IMR-90 (cell line): ENCODE data around the gene SYT2. TPM values are rescaled to one million over a fixed set of nuclear protein-coding genes. Genes with fewer than 3 reads are reported as not detected.

Experiments used
- ATAC-seq: fragments of 200-7000 bp; cut with Tn5 transposase; 2 replicates; pipeline ENCODE4 v1.9.1; 2020; ENCODE audit warnings: low read depth, mild to moderate bottlenecking, moderate library complexity
- BruUV-seq: library from RNA; stranded (reverse); fragments of 400-500 nt; replicated peaks from 2 replicates; lab custom pipeline; 2021; lab: Mats Ljungman, UMichigan
- CTCF ChIA-PET: fragments of 300-600 bp; formaldehyde crosslinking; extraction: SDS; loops from one replicate; lab custom pipeline; 2021; ENCODE audit warnings: antibody characterized with exemption; lab: Yijun Ruan, JAX
- POLR2A ChIA-PET: fragments of 300-600 bp; sonication (Branson Sonifier 250); formaldehyde crosslinking; loops from one replicate; lab custom pipeline; 2022; ENCODE audit warnings: antibody characterized with exemption; ENCODE audit not compliant: unreplicated experiment; lab: Charles Lee
- DNase-seq: peaks from one replicate; pipeline ENCODE4 v3.0.0; 2013
- H2AFZ ChIP-seq: replicated peaks from 2 replicates; pipeline ENCODE3; 2013; ENCODE audit warnings: low read length, mild to moderate bottlenecking; ENCODE audit not compliant: poor library complexity
- H2AK5ac ChIP-seq: 2 replicates; pipeline ENCODE4 v1.6.1; 2013; ENCODE audit warnings: low read depth, low read length, inconsistent platforms
- H2AK9ac ChIP-seq: replicated peaks from 2 replicates; pipeline ENCODE3; 2013; ENCODE audit warnings: mild to moderate bottlenecking, low read depth, low read length, moderate library complexity; ENCODE audit not compliant: poor library complexity
- H2BK120ac ChIP-seq: 2 replicates; pipeline ENCODE4 v1.6.1; 2013; ENCODE audit warnings: low read depth, low read length, inconsistent platforms
- H2BK15ac ChIP-seq: 3 replicates; pipeline ENCODE4 v1.6.1; 2013; ENCODE audit warnings: low read depth, low read length, inconsistent platforms
- H2BK20ac ChIP-seq: 2 replicates; pipeline ENCODE4 v1.6.1; 2013; ENCODE audit warnings: low read depth, mild to moderate bottlenecking, inconsistent platforms, low read length, moderate library complexity
- H2BK5ac ChIP-seq: 2 replicates; pipeline ENCODE4 v1.6.1; 2013; ENCODE audit warnings: mild to moderate bottlenecking, low read depth, low read length, inconsistent platforms; ENCODE audit not compliant: poor library complexity, severe bottlenecking
- H3K14ac ChIP-seq: replicated peaks from 2 replicates; pipeline ENCODE4 v1.6.1; 2013; ENCODE audit warnings: low read depth, low read length, inconsistent platforms
- H3K18ac ChIP-seq: 2 replicates; pipeline ENCODE4 v1.6.1; 2013; ENCODE audit warnings: low read depth, low read length, control low read depth
- H3K23ac ChIP-seq: 2 replicates; pipeline ENCODE4 v1.6.1; 2013; ENCODE audit warnings: low read depth, low read length, inconsistent platforms
- H3K27ac ChIP-seq: 2 replicates; pipeline ENCODE4 v1.5.1; 2013; ENCODE audit warnings: mild to moderate bottlenecking, control low read depth, low read length; ENCODE audit not compliant: insufficient read depth
- H3K27me3 ChIP-seq: 2 replicates; pipeline ENCODE4 v1.6.1; 2013; ENCODE audit warnings: low read length; ENCODE audit not compliant: control insufficient read depth, insufficient read depth
- H3K36me3 ChIP-seq: 2 replicates; pipeline ENCODE4 v1.6.1; 2013; ENCODE audit warnings: low read length, mixed read lengths; ENCODE audit not compliant: control insufficient read depth, insufficient read depth
- H3K4ac ChIP-seq: 2 replicates; pipeline ENCODE4 v1.6.1; 2013; ENCODE audit warnings: low read depth, low read length, inconsistent platforms
- H3K4me1 ChIP-seq: 2 replicates; pipeline ENCODE4 v1.6.1; 2013; ENCODE audit warnings: low read length, mixed read lengths; ENCODE audit not compliant: control insufficient read depth, insufficient read depth
- H3K4me2 ChIP-seq: 2 replicates; pipeline ENCODE4 v1.6.1; 2013; ENCODE audit warnings: low read depth, mild to moderate bottlenecking, control low read depth, low read length, moderate library complexity
- H3K4me3 ChIP-seq: 2 replicates; pipeline ENCODE4 v1.5.1; 2013; ENCODE audit warnings: low read depth, mild to moderate bottlenecking, control low read depth, low read length, moderate library complexity; ENCODE audit not compliant: insufficient read depth
- H3K56ac ChIP-seq: 2 replicates; pipeline ENCODE4 v1.6.1; 2013; ENCODE audit warnings: low read length, inconsistent platforms; ENCODE audit not compliant: insufficient read depth; ENCODE audit errors: extremely low read depth
- H3K79me1 ChIP-seq, 2 experiments: 2 replicates each; pipeline ENCODE4 v1.6.1; 2013; ENCODE audit warnings: low read length in 2 of 2, inconsistent platforms in 1 of 2, low read depth in 1 of 2
- H3K9ac ChIP-seq: 2 replicates; pipeline ENCODE4 v1.6.1; 2013; ENCODE audit warnings: low read depth, low read length, control low read depth
- H3K9me1 ChIP-seq: 2 replicates; pipeline ENCODE4 v1.6.1; 2013; ENCODE audit warnings: low read length, inconsistent platforms; ENCODE audit not compliant: insufficient read depth
- H3K9me3 ChIP-seq: 2 replicates; pipeline ENCODE4 v1.6.1; 2013; ENCODE audit warnings: low read length; ENCODE audit not compliant: control insufficient read depth, insufficient read depth
- H4K20me1 ChIP-seq: 2 replicates; pipeline ENCODE4 v1.6.1; 2013; ENCODE audit warnings: low read length, inconsistent platforms; ENCODE audit not compliant: insufficient read depth
- H4K5ac ChIP-seq: 2 replicates; pipeline ENCODE4 v1.6.1; 2013; ENCODE audit warnings: mild to moderate bottlenecking, low read depth, low read length, control low read depth
- H4K8ac ChIP-seq, 2 experiments: 2 replicates each; pipeline ENCODE4 v1.6.1; 2013; ENCODE audit warnings: low read depth in 2 of 2, low read length in 2 of 2, control low read depth in 1 of 2, inconsistent platforms in 1 of 2
- H4K91ac ChIP-seq: 2 replicates; pipeline ENCODE4 v1.6.1; 2013; ENCODE audit warnings: low read depth, low read length, inconsistent platforms; ENCODE audit not compliant: insufficient read depth
- BHLHE40 ChIP-seq: fragments of 150-350 bp; IDR thresholded peaks from 2 replicates; pipeline ENCODE4 v1.6.1; 2016; ENCODE audit warnings: mild to moderate bottlenecking, low read depth, low read length
- CHD1 ChIP-seq: IDR thresholded peaks from 2 replicates; pipeline ENCODE4 v1.6.1; 2012; ENCODE audit warnings: low read depth, low read length, improper control_type of control experiment
- RAD21 ChIP-seq: IDR thresholded peaks from 2 replicates; pipeline ENCODE4 v1.6.1; 2012; ENCODE audit warnings: low read length, improper control_type of control experiment
- SMC3 ChIP-seq: fragments of 150-350 bp; IDR thresholded peaks from 2 replicates; pipeline ENCODE4 v1.6.1; 2016; ENCODE audit warnings: low read depth, mild to moderate bottlenecking, antibody characterized with exemption, low read length, moderate library complexity
- WGBS, 2 experiments: methylation state at CpG; one replicate each; pipeline versions ENCODE4 v1.1.5 to v1.1.7; 2013; ENCODE audit warnings: missing lambda C conversion rate in 2 of 2; ENCODE audit not compliant: insufficient read length in 1 of 2; ENCODE audit errors: extremely low coverage in 2 of 2; 5-methylcytosine and 5-hydroxymethylcytosine counted together
- dilution Hi-C: fragments of 300-500 bp; cut with HindIII; formaldehyde crosslinking; loops from one replicate; pipeline ENCODE4 v1.14.3; 2018; ENCODE audit warnings: low sequenced_read_pairs; ENCODE audit not compliant: unreplicated experiment
- in situ Hi-C: fragments of 300-500 bp; cut with MboI; formaldehyde crosslinking; loops from 3 replicates; pipeline ENCODE4 v1.14.3; 2019; ENCODE audit warnings: low sequenced_read_pairs, inconsistent platforms, mixed read lengths
- intact Hi-C: fragments of 100-400 bp; cut with micrococcal nuclease; formaldehyde crosslinking; loops from 2 replicates; pipeline ENCODE4 v1.10.0; 2022
- polyA plus RNA-seq, 3 experiments: library from polyadenylated mRNA; depleted of rRNA; stranded (reverse); fragments of >200 nt; gene quantifications; 2 replicates each; pipeline ENCODE4 v1.2.3, GENCODE V29; 2012; ENCODE audit warnings: low replicate concordance in 1 of 3
- total RNA-seq: library from RNA; depleted of rRNA; stranded (reverse); fragments of >200 nt; gene quantifications from 2 replicates; pipeline ENCODE4 v1.2.3, GENCODE V29; 2012
- TF ChIP-seq, protein P1 (sequence below): conservative IDR thresholded peaks from 2 replicates; pipeline ENCODE4 v1.5.1; 2012; ENCODE audit warnings: mild to moderate bottlenecking, low read depth, low read length, improper control_type of control experiment

SYT2 gene
- total and polyA plus RNA-seq, 2 of the 4 experiments (the other 2 are of a cell fraction) = under 0.01 TPM

DNA sequence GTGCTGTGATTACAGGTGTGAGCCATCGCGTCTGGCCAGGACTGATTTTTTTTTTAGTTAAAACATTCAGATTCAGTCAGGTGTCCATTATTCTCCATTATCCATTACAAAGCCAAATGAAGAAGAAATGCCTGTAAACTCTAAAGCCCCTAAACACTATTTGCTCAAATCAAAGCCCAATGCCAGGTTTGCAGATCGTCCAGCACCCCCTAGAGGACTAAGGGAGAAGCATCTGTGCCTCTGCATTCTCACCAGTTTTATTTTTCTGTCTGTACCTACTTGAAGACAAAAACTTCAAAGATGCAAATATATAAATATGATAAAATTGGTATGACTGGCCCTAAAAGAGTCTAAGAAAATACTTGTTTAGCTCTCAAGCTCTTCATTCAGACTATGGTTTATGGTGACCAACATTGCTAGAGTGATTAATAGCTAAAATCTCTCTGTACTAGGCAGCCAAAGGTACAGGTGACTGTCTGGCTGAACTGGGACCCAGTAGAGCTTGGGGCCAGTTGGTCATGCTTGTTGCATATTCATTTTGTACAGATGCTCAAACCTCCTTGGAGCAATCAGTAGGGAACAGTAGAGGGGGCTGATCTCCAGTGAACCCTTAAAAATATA, 138.4 kb downstream of the SYT2 start:
- 0 out of 2 replicates have a peak, but pooled peaks cover 1% of the 10 kb centered on the region for H3K36me3 ChIP-seq
- no peak overlapping the region for H3K27ac ChIP-seq
- no peak overlapping the region for H2AK5ac ChIP-seq
- H2BK20ac ChIP-seq = no peak overlapping the region
- H3K9me3 ChIP-seq = no peaks in the 10 kb centered on the region
- dilution Hi-C loops (no loop called here), intact Hi-C loops (loop anchor here (1.0 kb wide), 2 partner anchors 71 to 229 kb away; no protein-coding TSS in a partner anchor), in situ Hi-C loops (no loop called here)
- TF ChIP-seq BHLHE40 (no peak), SMC3 (peak; percentile 79), RAD21 (peak; percentile 80), CHD1 (no peak)
- TF ChIP-seq, protein P1, sequence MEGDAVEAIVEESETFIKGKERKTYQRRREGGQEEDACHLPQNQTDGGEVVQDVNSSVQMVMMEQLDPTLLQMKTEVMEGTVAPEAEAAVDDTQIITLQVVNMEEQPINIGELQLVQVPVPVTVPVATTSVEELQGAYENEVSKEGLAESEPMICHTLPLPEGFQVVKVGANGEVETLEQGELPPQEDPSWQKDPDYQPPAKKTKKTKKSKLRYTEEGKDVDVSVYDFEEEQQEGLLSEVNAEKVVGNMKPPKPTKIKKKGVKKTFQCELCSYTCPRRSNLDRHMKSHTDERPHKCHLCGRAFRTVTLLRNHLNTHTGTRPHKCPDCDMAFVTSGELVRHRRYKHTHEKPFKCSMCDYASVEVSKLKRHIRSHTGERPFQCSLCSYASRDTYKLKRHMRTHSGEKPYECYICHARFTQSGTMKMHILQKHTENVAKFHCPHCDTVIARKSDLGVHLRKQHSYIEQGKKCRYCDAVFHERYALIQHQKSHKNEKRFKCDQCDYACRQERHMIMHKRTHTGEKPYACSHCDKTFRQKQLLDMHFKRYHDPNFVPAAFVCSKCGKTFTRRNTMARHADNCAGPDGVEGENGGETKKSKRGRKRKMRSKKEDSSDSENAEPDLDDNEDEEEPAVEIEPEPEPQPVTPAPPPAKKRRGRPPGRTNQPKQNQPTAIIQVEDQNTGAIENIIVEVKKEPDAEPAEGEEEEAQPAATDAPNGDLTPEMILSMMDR = peak; percentile 86
- peak overlapping the region in 1 of 2 experiments; percentile 12; a peak in 1 of 4 replicates for H4K8ac ChIP-seq
- no peak overlapping the region for H2AFZ ChIP-seq
- H3K14ac ChIP-seq = no peak overlapping the region
- H3K56ac ChIP-seq = no peak overlapping the region
- DNase-seq (peak; percentile 59), ATAC-seq (peak; percentile 55)
- no peak overlapping the region for H2BK15ac ChIP-seq
- H3K4me3 ChIP-seq = no peak overlapping the region
- 100% methylated on average over 2 of the region's 3 CpGs; no CpG with 5 or more reads in 1 of the 2 experiments for WGBS, 2 experiments
- H3K27me3 ChIP-seq = no peaks in the 10 kb centered on the region
- no peak overlapping the region for H4K5ac ChIP-seq
- H4K20me1 ChIP-seq = no peaks in the 10 kb centered on the region
- no peak overlapping the region for H3K4me2 ChIP-seq
- CTCF ChIA-PET = interaction anchor here (0.6 to 2.3 kb wide), 8 partner anchors 9 to 229 kb away, joined by 3 to 8 read pairs (median 3); no protein-coding TSS in a partner anchor
- H3K9me1 ChIP-seq = peaks cover 13% of the 10 kb centered on the region
- no peaks in the 10 kb centered on the region for H3K79me1 ChIP-seq
- H3K18ac ChIP-seq = no peak overlapping the region
- no TSS peak for BruUV-seq
- no peak overlapping the region for H4K91ac ChIP-seq
- H3K4ac ChIP-seq = peak overlapping the region; percentile 38; the same call in 1 of the 2 replicates
- no peak overlapping the region for H2BK120ac ChIP-seq
- peaks cover 29% of the 10 kb centered on the region for H3K4me1 ChIP-seq
- H2AK9ac ChIP-seq = no peak overlapping the region
- no peak overlapping the region for H3K9ac ChIP-seq
- H2BK5ac ChIP-seq = no peak overlapping the region
- no peak overlapping the region for H3K23ac ChIP-seq
- POLR2A ChIA-PET = no interaction called here
